HepG2 (cell line): ENCODE results near the gene PHF23. TPM values are rescaled to one million over a fixed set of nuclear protein-coding genes. Genes with fewer than 3 reads are reported as not detected.
A peak's percentile ranks its signal among the peaks of the same experiment; 100 is the strongest.

ENCODE experiments used
- DPF2 ChIP-seq: sonication (generic); formaldehyde crosslinking; IDR thresholded peaks from 2 replicates; pipeline ENCODE4 v1.4.0; 2020; ENCODE audit warnings: mild to moderate bottlenecking, low read depth, missing genetic modification reagents, borderline replicate concordance
- E2F5 ChIP-seq: sonication (generic); formaldehyde crosslinking; conservative IDR thresholded peaks from 2 replicates; pipeline ENCODE4 v1.4.0; 2020; ENCODE audit warnings: missing genetic modification reagents
- FOXK1 ChIP-seq: sonication (generic); formaldehyde crosslinking; IDR thresholded peaks from 2 replicates; pipeline ENCODE4 v1.4.0; 2020; ENCODE audit warnings: low read depth, missing genetic modification reagents, borderline replicate concordance
- NCOR1 ChIP-seq: fragments of 200-600 bp; sonication (generic); IDR thresholded peaks from 2 replicates; pipeline ENCODE4 v1.7.0; 2017; ENCODE audit warnings: antibody characterized with exemption, low read length, borderline replicate concordance
- TFAP4 ChIP-seq: sonication (generic); IDR thresholded peaks from 2 replicates; pipeline ENCODE4 v1.6.1; 2016; ENCODE audit warnings: low read depth, borderline replicate concordance
- ZFP82 ChIP-seq: sonication (generic); formaldehyde crosslinking; IDR thresholded peaks from 2 replicates; pipeline ENCODE4 v1.5.1; 2020; ENCODE audit warnings: mild to moderate bottlenecking, missing genetic modification reagents, borderline replicate concordance
- ZMAT5 ChIP-seq: sonication (generic); formaldehyde crosslinking; IDR thresholded peaks from 2 replicates; pipeline ENCODE4 v1.5.0; 2020; ENCODE audit warnings: mild to moderate bottlenecking, low read depth, missing genetic modification reagents, borderline replicate concordance
- ZMYM3 ChIP-seq: sonication (generic); formaldehyde crosslinking; IDR thresholded peaks from 2 replicates; pipeline ENCODE4 v1.5.1; 2020; ENCODE audit warnings: mild to moderate bottlenecking, missing genetic modification reagents
- ZNF326 ChIP-seq: sonication (generic); formaldehyde crosslinking; IDR thresholded peaks from 2 replicates; pipeline ENCODE4 v1.4.0; 2020; ENCODE audit warnings: missing genetic modification reagents, borderline replicate concordance
- ZNF510 ChIP-seq: sonication (generic); formaldehyde crosslinking; IDR thresholded peaks from 2 replicates; pipeline ENCODE4 v1.4.0; 2020; ENCODE audit warnings: low read depth, mild to moderate bottlenecking, missing genetic modification reagents
- ZNF572 ChIP-seq: sonication (generic); formaldehyde crosslinking; IDR thresholded peaks from 2 replicates; pipeline ENCODE4 v1.5.1; 2020; ENCODE audit warnings: mild to moderate bottlenecking, missing genetic modification reagents
- ZNF646 ChIP-seq: sonication (generic); formaldehyde crosslinking; IDR thresholded peaks from 2 replicates; pipeline ENCODE4 v1.9.0; 2021; ENCODE audit warnings: mild to moderate bottlenecking, missing genetic modification reagents
- ZNF704 ChIP-seq: sonication (generic); formaldehyde crosslinking; IDR thresholded peaks from 2 replicates; pipeline ENCODE4 v1.8.1; 2023; ENCODE audit warnings: mild to moderate bottlenecking, inconsistent platforms, moderate library complexity, missing genetic modification reagents, borderline replicate concordance
- ZSCAN5A ChIP-seq: sonication (generic); formaldehyde crosslinking; IDR thresholded peaks from 2 replicates; pipeline ENCODE4 v1.8.0; 2022; ENCODE audit warnings: mild to moderate bottlenecking, missing genetic modification reagents, borderline replicate concordance
- polyA plus RNA-seq, 8 experiments: library from polyadenylated mRNA; depleted of rRNA in 3 of 8; stranded (reverse) in 7 of 8; unstranded in 1 of 8; fragments of >200 nt; fragmentation: Illumina TruSeq in 4 of 8; extraction: Trizol in 4 of 8; gene quantifications; 2 replicates each; pipeline versions ENCODE4 v1.2.1 to v1.2.3, GENCODE V29; 2011 to 2016; ENCODE audit warnings: low read depth in 4 of 8, missing spikeins in 1 of 8, mixed read lengths in 1 of 8; ENCODE audit not compliant: insufficient read depth in 1 of 8
- total RNA-seq, 5 experiments: library from RNA; depleted of rRNA; stranded (reverse); fragments of >200 nt; fragmentation: Illumina TruSeq; extraction: Trizol; gene quantifications; 2 replicates each; pipeline ENCODE4 v1.2.3, GENCODE V29; 2016; ENCODE audit warnings: low read depth in 1 of 5

The PHF23 gene
- total and polyA plus RNA-seq, 2 of the 13 experiments (the other 11 are each of a cell fraction or from before 2014, with no cell fraction given) = 27.6 to 33.2 TPM

- no peak for TF ChIP-seq ZMAT5 (CRISPR knock-in tag)
- TF ChIP-seq NCOR1 = no peak
- TF ChIP-seq FOXK1 (CRISPR knock-in tag) = 0 out of 2 replicates have a peak, but pooled peaks have one; percentile 1
- no peak for TF ChIP-seq ZSCAN5A (CRISPR knock-in tag)
- peak; percentile 74 for TF ChIP-seq ZMYM3 (CRISPR knock-in tag)
- TF ChIP-seq ZNF510 = no peak
- TF ChIP-seq ZNF572 = 0 out of 2 replicates have a peak, but pooled peaks have one; percentile 81
- no peak; the same call in 1 of the 2 replicates for TF ChIP-seq ZNF704 (CRISPR knock-in tag)
- no peak for TF ChIP-seq TFAP4
- TF ChIP-seq E2F5 (CRISPR knock-in tag) = no peak; the same call in 1 of the 2 replicates
- peak; percentile 38; the same call in 1 of the 2 replicates for TF ChIP-seq DPF2
- TF ChIP-seq ZNF646 (CRISPR knock-in tag) = no peak
- TF ChIP-seq ZNF326 (CRISPR knock-in tag) = no peak
- peak; percentile 47; the same call in 1 of the 2 replicates for TF ChIP-seq ZFP82 (CRISPR knock-in tag)
These were observed 13.2 kb upstream of the PHF23 start, which contains the start of gene ELP5 (continued) for GRCh38 chr17:7252176-7253043.
